LNCAP (cell line): ENCODE data around the gene ASIP.

Experiments
- CTCF ChIP-seq: fragments of 450-650 bp; IDR thresholded peaks from 2 replicates; pipeline ENCODE4 v1.5.1; 2017; ENCODE audit warnings: mild to moderate bottlenecking

ASIP gene

GRCh38 chr20:34249291-34249690 lies 8.1 kb downstream of the ASIP start:
- TF ChIP-seq CTCF = no peak

GRCh38 chr20:34250005-34250404 lies 8.8 kb downstream of the ASIP start:
- TF ChIP-seq CTCF = no peak

- no peak for TF ChIP-seq CTCF
These were observed 10.4 kb downstream of the ASIP start for GRCh38 chr20:34251619-34252018.

GRCh38 chr20:34254979-34255378 lies 13.8 kb downstream of the ASIP start:
- no peak for TF ChIP-seq CTCF

- TF ChIP-seq CTCF = no peak
These were observed 15.5 kb downstream of the ASIP start for GRCh38 chr20:34256629-34257124.

GRCh38 chr20:34260208-34260942 lies 19.2 kb downstream of the ASIP start:
- no peak for TF ChIP-seq CTCF

GRCh38 chr20:34262488-34263288 lies 21.5 kb downstream of the ASIP start:
- no peak for TF ChIP-seq CTCF
